GM19351 (cell line): ENCODE data around the gene SULT1E1.

Source experiments
- ATAC-seq: cut with Tn5 transposase; IDR thresholded peaks from one replicate; pipeline ENCODE4 v1.9.1; 2021; ENCODE audit warnings: mild to moderate bottlenecking, moderate library complexity; ENCODE audit not compliant: unreplicated experiment

Gene SULT1E1

DNA sequence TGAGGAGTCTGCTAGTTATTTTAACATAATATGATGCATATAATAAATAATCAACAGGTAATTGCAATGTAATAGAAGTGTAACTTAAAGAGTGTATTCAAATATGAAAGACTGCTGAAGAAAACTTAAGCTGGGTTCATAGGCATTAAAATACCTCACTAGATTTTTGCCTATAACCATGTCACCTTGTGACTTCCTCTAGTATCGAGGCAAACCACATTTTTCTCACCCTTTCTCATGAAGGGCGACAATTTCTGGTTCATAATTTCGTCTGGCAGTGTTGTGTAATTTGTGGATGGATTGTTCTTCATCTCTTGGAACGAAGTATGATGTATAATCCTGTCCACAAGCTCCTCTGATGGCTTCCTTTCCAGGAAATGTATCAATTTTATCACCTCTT lies 16.0 kb downstream of the SULT1E1 start:
- peak; percentile 66 for ATAC-seq

DNA sequence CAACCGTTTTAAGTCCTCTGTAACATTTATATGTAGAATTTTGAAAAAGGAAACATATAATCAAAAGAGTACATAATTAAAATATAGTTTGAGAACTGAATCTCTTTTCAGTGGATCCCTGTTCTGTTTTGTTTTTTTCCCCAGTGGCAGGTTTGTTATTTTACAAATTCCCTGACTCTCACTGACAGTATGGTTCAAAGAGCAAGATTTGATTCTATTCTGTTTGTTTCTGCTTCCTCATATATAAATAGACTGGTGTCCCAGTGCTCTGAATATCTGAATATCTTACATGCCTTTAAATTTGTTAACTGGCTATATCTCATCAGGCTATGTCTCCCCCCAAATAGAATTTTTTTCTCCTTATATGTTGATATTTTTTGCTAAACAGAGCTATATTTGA lies 16.6 kb downstream of the SULT1E1 start:
- ATAC-seq, result no peak

DNA sequence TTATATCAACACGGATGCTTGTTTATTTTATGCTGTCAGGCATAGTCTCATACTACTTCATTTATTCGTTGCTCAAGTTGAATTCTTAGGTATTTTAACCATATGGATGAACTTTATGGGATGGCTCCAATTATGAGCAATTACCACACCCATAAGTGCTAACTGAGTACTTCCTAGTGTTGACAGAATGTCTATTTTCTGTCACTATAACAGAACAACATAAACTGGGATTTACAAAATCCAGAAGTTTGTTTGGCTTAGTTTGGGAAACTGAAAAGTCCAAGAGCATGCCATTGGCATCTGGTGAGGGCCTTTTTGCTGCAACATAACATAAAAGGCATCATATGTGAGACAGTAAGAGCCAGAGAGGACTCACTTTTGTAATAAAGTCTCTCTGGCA lies 21.0 kb downstream of the SULT1E1 start:
- no peak for ATAC-seq

DNA sequence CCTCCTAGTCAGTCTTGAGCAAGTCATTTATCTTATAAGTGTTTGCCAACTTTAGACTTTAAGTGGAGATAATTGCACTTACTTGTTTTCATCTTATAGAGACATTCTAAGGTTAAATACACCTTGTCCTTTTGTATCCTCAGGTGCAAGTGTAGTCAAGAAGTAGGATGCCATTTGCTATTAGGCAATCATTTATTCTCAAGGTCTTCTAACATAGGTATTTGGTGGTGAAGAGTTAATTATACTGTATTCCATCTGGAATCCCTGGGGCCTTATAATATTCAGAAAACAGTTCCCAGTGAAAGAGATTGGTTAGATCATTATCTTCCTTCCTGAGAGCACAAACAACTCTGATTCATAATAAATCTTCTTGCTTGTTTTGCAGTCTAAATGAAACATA lies 23.7 kb downstream of the SULT1E1 start:
- no peak for ATAC-seq

DNA sequence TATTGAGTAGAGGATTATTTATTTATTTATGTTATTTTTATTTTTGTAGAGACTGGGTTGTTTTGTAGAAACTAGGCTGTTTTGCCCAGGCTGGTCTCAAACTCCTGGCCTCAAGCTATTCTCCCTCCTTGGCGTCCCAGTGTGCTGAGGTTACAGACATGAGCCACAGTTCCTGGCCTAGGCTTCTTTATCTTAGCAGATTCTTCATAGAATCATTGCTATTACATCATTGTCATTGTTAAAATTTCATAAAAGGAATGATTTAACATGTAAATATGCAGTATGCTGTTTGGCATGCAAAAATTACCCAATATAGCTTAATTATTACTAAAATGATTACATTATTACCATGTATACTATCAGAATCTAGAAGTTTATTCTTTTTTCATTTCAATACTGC lies 24.2 kb downstream of the SULT1E1 start:
- ATAC-seq, result no peak

DNA sequence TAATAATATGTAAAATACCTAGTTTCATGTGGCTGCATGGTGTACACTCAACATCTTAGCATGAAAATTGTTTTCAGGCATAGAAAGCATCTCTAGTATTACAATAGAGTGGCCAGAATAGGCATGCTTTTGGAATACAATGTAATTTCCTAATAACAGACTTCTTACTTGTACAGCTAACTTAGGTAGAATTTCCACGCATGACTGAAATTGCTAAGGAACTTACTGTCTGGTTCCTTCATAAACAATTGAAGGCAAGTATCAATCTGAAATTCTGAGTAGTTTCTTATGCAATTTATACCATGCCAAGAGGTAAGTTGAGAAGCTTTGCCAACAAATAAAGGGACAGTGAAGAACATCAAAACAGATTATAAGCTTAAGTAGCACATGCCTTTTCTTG lies 26.7 kb downstream of the SULT1E1 start:
- ATAC-seq, result no peak

DNA sequence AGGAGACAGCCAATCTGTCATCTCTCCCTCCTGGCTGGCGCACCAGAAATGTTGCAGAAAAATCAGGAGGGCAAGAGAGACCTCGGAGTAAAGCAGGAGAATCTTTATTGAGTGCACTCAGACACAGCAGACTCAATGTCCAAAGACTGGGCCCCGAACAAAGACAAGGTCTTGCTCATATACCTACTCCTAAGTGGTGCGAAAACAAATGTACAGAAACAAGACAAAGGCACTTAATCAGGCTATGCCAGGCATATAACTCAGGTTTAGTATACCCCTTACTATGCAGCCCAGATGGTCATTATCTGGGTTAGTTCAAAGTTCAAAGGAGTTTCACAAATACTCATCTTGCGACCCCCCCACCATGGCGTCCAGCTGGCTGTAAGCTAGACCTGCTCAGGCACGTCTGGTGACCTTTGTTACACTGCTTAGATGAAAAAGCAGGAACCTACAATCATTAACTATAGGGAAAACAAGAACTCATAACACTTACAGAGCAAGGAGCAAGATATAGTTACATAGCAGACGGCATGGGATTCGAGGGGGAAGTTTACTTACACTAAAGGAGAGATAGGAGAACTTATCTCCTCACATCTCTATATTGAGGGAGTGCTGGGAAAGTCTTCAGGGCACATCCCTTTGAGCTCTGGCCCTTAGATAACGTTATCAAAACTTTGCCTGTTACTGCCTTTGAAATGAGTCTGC lies 27.5 kb downstream of the SULT1E1 start:
- no peak for ATAC-seq

DNA sequence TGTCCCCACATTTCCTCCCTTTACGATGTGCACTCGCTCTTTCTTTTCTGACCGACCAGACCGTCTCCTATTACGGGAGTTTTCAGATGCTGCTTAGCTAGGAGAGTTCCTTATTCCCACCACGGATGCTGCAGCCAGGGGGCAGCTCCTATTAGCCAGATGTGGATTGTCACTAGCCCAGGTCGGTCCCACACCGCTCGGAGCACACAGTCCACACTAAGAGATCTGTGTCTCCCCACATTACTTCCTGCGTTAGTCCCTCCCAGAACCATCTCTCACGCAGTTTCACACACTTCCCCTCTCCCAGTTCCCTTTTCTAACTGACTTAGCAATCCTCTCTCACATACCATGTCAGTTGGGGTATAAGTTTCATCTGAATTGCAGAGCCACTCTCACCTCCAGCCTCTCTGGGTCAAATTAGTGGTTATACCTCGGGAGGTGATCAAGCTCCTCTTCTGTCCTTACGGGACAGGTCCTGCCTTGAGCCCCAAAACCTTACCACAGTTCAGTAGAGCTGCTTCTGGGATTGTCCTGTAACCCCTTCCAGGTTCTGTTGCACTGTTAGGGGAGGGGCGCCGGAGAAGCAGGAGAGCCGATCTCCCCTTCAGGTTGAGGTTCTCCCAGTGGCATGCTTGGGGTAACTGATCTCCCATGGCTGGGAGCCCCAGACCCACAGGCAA lies 28.2 kb downstream of the SULT1E1 start:
- peak; percentile 85 for ATAC-seq

DNA sequence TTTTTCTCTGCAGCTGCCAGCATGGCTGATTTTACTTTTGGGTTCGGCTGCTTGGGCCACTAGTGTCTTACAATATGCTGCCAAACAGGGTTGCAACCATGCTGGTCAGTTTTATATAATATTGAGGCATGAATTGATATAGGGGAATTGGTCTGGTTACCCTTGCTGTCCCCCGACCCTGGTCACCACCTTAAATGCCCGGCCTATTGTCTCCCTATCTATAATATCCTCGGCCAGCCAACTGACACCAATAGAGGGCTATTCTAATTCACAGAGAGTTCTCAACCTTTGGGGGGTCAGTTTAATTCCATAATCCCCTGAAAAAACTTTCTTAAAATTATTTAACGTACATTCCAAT lies 28.7 kb downstream of the SULT1E1 start:
- no peak for ATAC-seq

DNA sequence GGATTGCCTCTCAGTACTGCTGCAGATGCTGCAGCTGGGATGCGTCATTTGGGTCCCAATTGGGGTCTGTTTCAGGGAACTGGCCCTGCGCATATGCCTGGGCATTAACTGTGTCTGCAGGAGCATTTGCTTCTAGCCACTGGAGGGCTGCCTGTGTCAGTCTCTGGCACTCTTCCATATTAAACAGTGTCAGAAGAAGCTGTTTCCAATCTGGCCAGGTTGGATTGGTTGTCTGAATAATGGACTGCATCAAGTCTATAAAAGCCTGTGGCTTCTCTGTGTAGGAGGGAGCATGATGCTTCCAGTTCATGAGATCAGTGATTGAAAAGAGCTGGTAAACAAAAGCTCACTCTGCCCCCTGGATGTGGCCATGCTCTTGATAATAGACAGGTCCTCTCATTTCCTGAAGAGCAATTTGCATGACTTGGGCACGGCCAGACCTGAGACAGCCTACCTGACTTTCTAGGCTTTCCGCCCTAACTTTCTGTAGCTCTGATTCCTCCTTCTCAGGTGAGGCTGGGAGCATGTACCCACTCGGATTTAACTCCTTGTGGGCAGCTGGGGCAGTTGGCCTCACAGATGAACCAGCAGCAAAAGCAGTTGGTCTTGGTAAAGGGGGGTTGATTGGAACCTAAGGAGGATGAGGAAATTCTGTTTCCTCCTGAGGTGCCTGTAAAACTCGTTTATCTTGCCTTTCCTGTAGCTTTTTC lies 29.2 kb downstream of the SULT1E1 start:
- peak; percentile 43 for ATAC-seq

DNA sequence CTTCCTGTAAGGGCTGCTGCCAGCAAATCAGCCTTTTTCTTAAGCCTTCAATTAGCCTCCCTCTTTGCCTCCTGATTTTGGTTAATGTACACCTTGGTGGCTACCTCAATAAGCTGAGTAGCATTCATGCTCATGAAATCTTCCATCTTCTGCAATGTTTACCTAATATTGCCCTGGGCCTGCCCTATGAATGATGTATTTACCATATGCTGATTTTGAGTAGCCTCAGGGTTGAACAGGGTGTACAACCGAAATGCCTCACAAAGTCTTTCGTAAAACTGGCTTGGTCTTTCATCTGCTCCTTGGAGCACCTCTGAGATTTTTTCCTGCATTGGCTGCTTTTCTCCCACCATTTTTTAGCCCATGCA lies 29.8 kb downstream of the SULT1E1 start:
- no peak for ATAC-seq

DNA sequence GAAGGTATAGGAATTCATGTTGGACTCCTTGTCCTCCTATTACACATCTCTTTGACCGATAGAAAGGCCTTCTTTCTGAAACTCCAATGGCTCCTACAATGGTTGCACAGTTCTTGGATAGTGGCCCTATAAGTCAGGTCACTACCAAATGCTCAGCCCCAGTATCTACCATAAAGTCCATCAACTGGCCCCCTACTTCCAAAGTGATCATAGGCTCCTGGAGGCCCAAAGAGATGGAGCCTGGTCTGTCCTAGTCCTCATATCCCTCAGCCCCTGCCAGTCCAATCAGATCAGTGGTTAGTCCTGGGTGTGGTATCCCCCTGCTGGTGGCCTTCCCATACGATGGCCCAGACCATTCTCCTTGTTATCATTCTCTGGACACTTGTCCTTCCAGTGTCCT lies 30.3 kb downstream of the SULT1E1 start:
- ATAC-seq, result no peak

DNA sequence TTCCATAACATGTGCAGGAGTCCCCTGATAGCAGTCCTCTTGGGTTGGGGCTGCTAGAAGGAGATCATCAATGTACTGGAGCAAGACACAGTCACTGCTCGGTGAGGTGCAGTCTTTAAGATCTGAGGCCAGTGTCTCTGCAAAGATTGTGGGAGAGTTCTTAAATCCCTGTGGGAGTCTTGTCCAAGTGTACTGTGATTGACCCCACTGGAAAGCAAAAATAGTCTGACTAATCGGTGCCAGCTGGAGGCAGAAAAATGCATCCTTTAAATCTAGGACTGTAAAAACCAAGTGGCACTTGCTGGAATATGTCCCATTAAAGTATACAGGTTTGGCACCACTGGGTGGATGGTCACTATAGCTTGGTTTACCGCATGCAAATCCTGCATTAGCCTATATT lies 31.1 kb downstream of the SULT1E1 start:
- no peak for ATAC-seq

DNA sequence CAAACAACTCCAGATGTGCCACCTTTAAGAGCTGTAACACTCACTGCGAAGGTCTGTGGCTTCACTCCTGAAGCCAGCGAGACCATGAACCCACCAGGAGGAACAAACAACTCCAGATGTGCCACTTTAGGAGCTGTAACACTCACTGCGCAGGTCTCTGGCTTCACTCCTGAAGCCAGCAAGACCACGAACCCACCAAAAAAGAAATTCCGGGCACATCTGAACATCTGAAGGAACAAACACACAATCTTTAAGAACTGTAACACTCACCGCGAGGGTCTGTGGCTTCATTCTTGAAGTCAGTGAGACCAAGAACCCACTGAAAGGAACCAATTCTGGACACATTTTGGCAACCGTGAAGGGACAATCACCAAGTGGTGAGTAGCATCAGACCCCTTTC lies 34.9 kb downstream of the SULT1E1 start:
- peak; percentile 11 for ATAC-seq

DNA sequence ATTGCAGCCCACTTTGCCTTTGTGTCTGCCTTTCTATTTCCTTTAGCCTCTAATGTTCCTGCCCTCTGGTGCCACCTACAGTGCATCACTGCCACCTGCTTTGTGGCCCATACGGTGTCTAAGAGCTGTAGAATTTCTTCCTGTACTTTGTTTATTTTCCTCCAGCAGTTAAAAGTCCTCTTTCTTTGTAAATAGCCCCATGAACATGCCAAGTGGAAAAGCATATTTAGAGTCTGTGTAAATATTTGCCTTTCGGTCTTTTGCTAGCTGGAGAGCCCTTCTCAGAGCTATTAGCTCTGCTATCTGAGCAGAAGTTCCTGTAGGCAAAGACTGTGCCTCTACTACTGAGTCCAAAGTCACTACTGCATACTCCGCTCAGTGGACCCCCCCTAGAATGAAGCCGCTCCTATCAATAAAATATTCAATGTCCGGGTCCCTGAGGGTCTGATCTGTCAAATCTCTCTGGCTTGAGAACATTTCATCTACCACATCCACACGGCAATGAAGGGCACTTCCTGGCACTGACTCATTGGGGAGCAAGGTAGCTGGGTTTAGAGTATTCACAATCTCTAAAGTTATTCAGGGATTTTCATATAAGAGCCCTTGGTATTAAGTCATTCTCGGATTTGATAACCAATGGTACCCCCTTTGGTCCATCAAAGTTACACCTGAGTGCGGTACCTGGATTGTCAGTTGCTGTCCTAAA lies 36.3 kb downstream of the SULT1E1 start:
- ATAC-seq, result peak; percentile 80

DNA sequence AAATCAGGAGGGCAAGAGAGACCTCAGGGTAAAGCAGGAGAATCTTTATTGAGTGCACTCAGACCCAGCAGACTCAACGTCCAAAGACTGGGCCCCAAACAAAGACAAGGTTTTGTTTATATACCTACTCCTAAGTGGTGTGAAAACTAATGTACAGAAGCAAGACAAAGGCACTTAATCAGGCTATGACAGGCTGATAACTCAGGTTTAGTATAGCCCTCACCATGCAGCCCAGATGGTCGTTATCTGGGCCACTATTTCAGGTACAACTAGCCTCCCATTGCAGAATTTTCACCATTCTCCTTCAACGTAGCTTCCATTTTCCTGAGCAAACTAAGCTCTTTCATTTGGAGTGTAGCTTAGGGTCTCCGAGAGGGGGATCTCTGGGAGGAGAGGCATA lies 36.9 kb downstream of the SULT1E1 start:
- no peak for ATAC-seq

DNA sequence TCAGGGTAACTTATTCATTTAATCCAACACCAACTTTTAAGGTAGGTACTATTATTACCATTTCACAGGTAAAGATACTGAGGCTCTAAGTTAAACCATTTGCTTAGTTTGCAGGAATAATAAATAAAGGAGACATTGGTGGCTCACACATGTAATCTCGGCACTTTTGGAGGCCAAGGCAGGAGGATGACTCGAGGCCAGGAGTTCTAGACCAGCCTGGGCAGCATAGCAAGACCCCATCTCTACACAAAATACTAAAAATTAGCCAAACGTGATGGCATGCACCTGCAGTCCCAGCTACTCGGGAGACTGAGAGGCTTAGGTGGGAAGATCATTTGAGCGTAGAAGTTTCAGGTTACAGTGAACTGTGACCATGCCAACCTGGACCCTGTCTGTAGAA lies 37.7 kb downstream of the SULT1E1 start:
- no peak for ATAC-seq

DNA sequence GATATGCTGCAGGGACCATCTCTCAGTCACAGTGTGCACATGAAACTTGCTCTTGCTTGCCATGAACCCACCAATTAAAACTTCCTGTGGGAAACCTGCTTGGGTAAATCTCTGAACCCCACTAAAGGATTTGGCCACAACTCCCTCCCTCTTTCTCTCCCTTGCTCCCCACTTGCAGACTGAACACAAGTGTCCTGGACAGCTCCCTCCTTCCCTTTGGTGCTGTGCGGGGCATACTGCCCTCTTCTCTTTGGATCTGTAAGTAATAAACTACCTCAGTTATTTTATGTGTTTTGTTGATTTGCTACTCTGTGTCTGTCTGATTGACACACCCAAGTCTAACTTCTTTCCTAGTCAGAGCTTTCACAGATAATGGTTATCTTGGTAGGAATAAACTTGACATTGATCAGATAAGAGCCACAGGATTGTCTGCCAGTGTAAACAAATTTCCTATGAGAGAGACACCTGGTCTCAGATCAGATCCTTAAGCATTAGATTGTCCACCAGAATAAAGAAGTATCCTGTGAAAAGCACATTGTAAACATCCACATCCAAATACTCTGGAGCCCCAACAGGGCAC lies 41.8 kb downstream of the SULT1E1 start:
- ATAC-seq, result no peak

DNA sequence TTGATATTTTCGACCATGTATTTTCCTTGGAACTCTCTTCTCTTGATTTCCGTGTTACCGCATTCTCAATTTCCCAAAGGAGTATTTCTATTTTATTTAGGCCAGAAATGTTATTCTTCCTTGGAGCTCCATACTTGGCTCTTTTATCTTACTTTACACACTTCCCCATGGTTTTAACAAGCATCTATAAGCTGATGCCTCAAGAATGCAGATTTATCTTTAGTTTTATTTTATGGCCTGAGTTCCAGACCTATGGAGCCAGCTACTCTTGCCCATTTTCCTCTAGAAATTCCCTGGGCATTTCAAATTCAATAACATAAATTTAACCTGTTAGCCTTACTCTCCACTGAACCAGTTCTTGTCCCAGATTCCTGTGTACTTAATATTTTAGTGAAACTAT lies 43.7 kb downstream of the SULT1E1 start:
- ATAC-seq, result no peak

DNA sequence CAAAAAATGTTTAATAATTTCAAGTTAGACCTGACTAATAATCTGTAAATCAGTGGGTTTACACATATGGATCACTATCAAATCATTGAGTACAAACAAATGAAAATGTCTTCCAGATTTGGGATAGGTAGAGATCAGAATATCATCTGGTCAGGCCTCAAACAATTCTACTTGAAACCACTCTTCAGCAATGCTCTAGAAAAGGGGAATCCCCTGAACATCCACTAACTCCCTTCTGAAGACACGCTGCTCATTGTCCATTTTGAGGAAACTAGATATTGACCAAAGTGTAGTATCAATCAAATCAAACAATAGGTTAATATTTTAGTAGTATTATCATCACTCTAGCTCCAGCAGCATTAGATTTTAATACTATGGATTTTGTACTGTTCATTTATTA lies 46.3 kb downstream of the SULT1E1 start:
- peak; percentile 60 for ATAC-seq

DNA sequence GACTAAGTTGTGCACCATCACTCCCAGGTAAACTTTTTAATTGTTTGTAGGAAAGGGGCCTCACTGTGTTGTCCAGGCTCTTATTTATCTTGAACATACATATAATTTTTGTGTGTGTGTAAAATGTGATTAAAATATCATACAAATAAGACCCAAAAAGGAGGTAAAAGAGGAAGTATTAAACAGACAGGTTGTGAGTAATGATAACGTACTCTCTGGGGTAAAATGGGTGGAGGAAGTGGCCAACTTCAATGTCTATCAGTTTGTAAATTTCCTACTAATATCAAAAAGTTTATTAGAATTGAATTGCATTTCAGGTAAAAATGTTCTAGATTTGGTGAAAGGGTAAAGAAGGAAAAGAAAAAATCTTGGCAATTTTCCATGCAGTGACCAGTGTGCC lies 48.8 kb downstream of the SULT1E1 start:
- ATAC-seq, result no peak
